Testis (tissue), 3 donors: ENCODE data around the gene BABAM2. TPM values are rescaled to one million over a fixed set of nuclear protein-coding genes. Genes with fewer than 3 reads are reported as not detected.

Source experiments
- DNase-seq: peaks from one replicate; pipeline ENCODE4 v3.0.0-alpha.2; 2019
- H3K27ac ChIP-seq, 2 donors: fragments of 200-600 bp; sonication (generic); one replicate each; pipeline ENCODE4 v1.5.1; 2019
- H3K27me3 ChIP-seq: fragments of 200-600 bp; sonication (generic); one replicate; pipeline ENCODE4 v1.5.1; 2019
- H3K36me3 ChIP-seq: fragments of 200-600 bp; sonication (generic); one replicate; pipeline ENCODE4 v1.5.1; 2017; ENCODE audit warnings: low read depth; ENCODE audit errors: missing control alignments
- H3K4me1 ChIP-seq: fragments of 200-600 bp; sonication (generic); one replicate; pipeline ENCODE4 v1.5.1; 2019
- H3K4me3 ChIP-seq, 2 donors: fragments of 200-600 bp; sonication (generic); one replicate each; pipeline ENCODE4 v1.5.1; 2017 to 2019
- H3K9me3 ChIP-seq: fragments of 200-600 bp; sonication (generic); one replicate; pipeline ENCODE4 v1.5.1; 2017
- CTCF ChIP-seq, 3 experiments: fragments of 450-650 bp in 2 of 3; fragments of 200-600 bp in 1 of 3; sonication (generic) in 1 of 3; IDR thresholded peaks; one replicate each; pipeline ENCODE4 v1.5.1; 2016 to 2019; ENCODE audit warnings: antibody characterized with exemption in 3 of 3, mild to moderate bottlenecking in 2 of 3, moderate library complexity in 1 of 3
- POLR2A ChIP-seq: fragments of 450-650 bp; IDR thresholded peaks from one replicate; pipeline ENCODE4 v1.6.1; 2017; ENCODE audit warnings: antibody characterized with exemption, mild to moderate bottlenecking, moderate library complexity
- WGBS, 2 donors: methylation state at CpG; one replicate each; pipeline ENCODE4 v1.1.5; 2018; 5-methylcytosine and 5-hydroxymethylcytosine counted together
- intact Hi-C: fragments of 100-400 bp; cut with DNase I; formaldehyde crosslinking; loops from one replicate; pipeline ENCODE4 v1.15.1; 2023; ENCODE audit warnings: low total_unique reads
- polyA plus RNA-seq: library from polyadenylated mRNA; stranded (reverse); fragments of 350-450 nt; fragmentation: Illumina TruSeq; extraction: RNeasy Lipid Tissue Mini Kit (QIAGEN cat#74804); gene quantifications from one replicate; pipeline ENCODE4 v1.2.3, GENCODE V29; 2014; ENCODE audit warnings: low read depth, low replicate concordance; ENCODE audit not compliant: insufficient read depth
- total RNA-seq, 2 donors: library from RNA; depleted of rRNA; stranded (reverse); fragments of >200 nt; gene quantifications; one replicate each; pipeline ENCODE4 v1.2.3, GENCODE V29; 2016

The BABAM2 gene
- total and polyA plus RNA-seq, 3 donors from 2014 or later: 49.2 to 70.6 (median 59.1) TPM

DNA sequence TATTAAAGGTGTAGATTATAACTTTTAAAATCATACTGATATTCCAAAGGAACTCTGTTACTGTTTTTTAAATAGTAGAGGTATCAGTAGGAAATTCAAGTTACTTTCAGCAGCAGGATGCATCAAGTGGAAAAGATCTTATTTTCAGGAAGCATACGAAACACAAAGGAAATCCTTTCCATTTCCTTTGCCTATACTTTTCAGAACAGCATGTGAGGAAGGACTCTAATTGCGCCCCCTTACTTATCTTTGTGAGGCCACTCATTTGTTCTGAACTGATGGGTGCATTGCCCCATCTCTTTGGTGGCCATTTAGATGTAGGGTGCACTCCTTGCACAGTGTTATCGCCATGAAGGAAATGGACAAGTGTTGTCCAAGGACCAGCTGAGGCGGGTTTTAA lies 145.3 kb downstream of the BABAM2 start:
- WGBS, 2 donors: 91 to 93% methylated on average over 4 of the region's 4 CpGs
- no peak overlapping the region for H3K27ac ChIP-seq
- H3K4me3 ChIP-seq: no peak overlapping the region
- intact Hi-C loops: no loop called here
- H3K9me3 ChIP-seq: no peaks in the 10 kb centered on the region
- no peak for DNase-seq
- H3K36me3 ChIP-seq: no peaks in the 10 kb centered on the region
- no peaks in the 10 kb centered on the region for H3K27me3 ChIP-seq
- TF ChIP-seq CTCF (IDR thresholded peaks at IDR 0.05) (no peak), POLR2A (no peak)
- H3K4me1 ChIP-seq: no peaks in the 10 kb centered on the region

- intact Hi-C loops: no loop called here
- Histone ChIP-seq H3K36me3 (no peaks in the 10 kb centered on the region), H3K4me3 (no peak overlapping the region), H3K4me1 (no peaks in the 10 kb centered on the region), H3K9me3 (no peaks in the 10 kb centered on the region), H3K27me3 (no peaks in the 10 kb centered on the region), H3K27ac (no peak overlapping the region)
- DNase-seq: no peak
- TF ChIP-seq POLR2A (no peak), CTCF (IDR thresholded peaks at IDR 0.05) (no peak)
- whole genome bisulfite sequencing, 2 donors: 86 to 87% methylated on average over 1 of the region's 1 CpG
Measured at GRCh38 chr2:28036307-28036706, 145.8 kb downstream of the BABAM2 start.

GRCh38 chr2:28038722-28039121 lies 148.2 kb downstream of the BABAM2 start:
- intact Hi-C loops: no loop called here
- Histone ChIP-seq H3K27ac (no peak overlapping the region), H3K4me3 (no peak overlapping the region), H3K36me3 (no peaks in the 10 kb centered on the region), H3K27me3 (no peaks in the 10 kb centered on the region), H3K4me1 (no peaks in the 10 kb centered on the region), H3K9me3 (no peaks in the 10 kb centered on the region)
- 89 to 95% methylated on average over 1 of the region's 1 CpG for whole genome bisulfite sequencing, 2 donors
- no peak for DNase-seq
- no peak for TF ChIP-seq POLR2A
- TF ChIP-seq CTCF (IDR thresholded peaks at IDR 0.05): no peak

- Histone ChIP-seq H3K9me3 (no peaks in the 10 kb centered on the region), H3K36me3 (no peaks in the 10 kb centered on the region), H3K4me1 (no peaks in the 10 kb centered on the region), H3K27me3 (no peaks in the 10 kb centered on the region), H3K27ac (no peak overlapping the region), H3K4me3 (no peak overlapping the region)
- DNase-seq: no peak
- intact Hi-C loops: no loop called here
- TF ChIP-seq CTCF (IDR thresholded peaks at IDR 0.05): no peak
- no peak for TF ChIP-seq POLR2A
- WGBS, 2 donors: 92 to 96% methylated on average over 8 of the region's 8 CpGs
Measured at GRCh38 chr2:28045676-28046351, 155.3 kb downstream of the BABAM2 start.

- H3K27ac ChIP-seq: no peak overlapping the region
- intact Hi-C loops: no loop called here
- no peaks in the 10 kb centered on the region for H3K4me1 ChIP-seq
- H3K9me3 ChIP-seq: no peaks in the 10 kb centered on the region
- H3K27me3 ChIP-seq: no peaks in the 10 kb centered on the region
- TF ChIP-seq POLR2A: no peak
- no peaks in the 10 kb centered on the region for H3K36me3 ChIP-seq
- no peak for DNase-seq
- no peak overlapping the region for H3K4me3 ChIP-seq
- WGBS, 2 donors: 89 to 96% methylated on average over 2 of the region's 2 CpGs
Measured at GRCh38 chr2:28046921-28047320, 156.4 kb downstream of the BABAM2 start.
